ENCODE results near the gene PNMA3. TPM values are rescaled to one million over a fixed set of nuclear protein-coding genes. Genes with fewer than 3 reads are reported as not detected.

PNMA3 gene
- total and polyA plus RNA-seq, 9 donors = 0.39 to 4.3 (median 0.73) TPM; not detected in 1

DNA sequence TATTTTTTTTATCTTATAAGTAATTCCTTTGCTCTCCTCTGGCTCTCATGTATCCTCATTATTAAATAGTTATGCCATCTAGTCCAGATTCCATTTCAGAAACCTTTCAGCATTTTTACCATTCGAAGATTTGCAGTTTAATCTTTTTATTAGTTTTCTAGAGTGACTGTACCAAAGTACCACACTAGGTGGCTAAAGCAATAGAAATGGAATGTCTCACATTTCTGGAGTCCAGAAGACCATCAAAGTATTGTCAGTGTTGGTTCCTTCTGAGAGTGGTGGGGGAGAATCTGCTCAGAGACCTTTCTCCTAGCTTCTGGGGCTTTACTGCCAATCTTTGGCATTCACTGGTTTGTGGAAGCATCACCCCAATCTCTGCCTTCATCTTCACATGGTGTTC lies 3.7 kb upstream of the PNMA3 start:
- no peak for TF ChIP-seq POLR2A (IDR thresholded peaks at IDR 0.05)
- TF ChIP-seq EP300 (IDR thresholded peaks at IDR 0.05) = no peak
- TF ChIP-seq, protein P1, sequence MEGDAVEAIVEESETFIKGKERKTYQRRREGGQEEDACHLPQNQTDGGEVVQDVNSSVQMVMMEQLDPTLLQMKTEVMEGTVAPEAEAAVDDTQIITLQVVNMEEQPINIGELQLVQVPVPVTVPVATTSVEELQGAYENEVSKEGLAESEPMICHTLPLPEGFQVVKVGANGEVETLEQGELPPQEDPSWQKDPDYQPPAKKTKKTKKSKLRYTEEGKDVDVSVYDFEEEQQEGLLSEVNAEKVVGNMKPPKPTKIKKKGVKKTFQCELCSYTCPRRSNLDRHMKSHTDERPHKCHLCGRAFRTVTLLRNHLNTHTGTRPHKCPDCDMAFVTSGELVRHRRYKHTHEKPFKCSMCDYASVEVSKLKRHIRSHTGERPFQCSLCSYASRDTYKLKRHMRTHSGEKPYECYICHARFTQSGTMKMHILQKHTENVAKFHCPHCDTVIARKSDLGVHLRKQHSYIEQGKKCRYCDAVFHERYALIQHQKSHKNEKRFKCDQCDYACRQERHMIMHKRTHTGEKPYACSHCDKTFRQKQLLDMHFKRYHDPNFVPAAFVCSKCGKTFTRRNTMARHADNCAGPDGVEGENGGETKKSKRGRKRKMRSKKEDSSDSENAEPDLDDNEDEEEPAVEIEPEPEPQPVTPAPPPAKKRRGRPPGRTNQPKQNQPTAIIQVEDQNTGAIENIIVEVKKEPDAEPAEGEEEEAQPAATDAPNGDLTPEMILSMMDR (IDR thresholded peaks at IDR 0.05) = no peak
- Histone ChIP-seq H3K36me3 (no peaks in the 10 kb centered on the region), H3K27ac (no peak overlapping the region), H3K4me3 (no peak overlapping the region), H3K9me3 (no peaks in the 10 kb centered on the region), H3K4me1 (ENCODE audit: insufficient read depth) (no peaks in the 10 kb centered on the region), H3K27me3 (no peaks in the 10 kb centered on the region)
- intact Hi-C loops (cut with DNase I) = no loop called here
- DNase-seq = no peak
- 57 to 73% (median 64%) methylated on average over 1 of the region's 1 CpG for WGBS, 3 donors

DNA sequence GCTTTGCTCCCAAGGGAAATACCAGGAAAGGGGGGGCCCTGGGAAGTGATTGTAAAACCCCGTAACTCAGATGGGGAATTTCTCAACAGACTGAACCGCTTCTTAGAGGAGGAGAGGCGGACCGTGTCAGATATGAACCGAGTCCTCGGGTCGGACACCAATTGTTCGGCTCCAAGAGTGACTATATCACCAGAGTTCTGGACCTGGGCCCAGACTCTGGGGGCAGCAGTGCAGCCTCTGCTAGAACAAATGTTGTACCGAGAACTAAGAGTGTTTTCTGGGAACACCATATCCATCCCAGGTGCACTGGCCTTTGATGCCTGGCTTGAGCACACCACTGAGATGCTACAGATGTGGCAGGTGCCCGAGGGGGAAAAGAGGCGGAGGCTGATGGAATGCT lies 1.0 kb downstream of the PNMA3 start:
- DNase-seq = no peak
- Histone ChIP-seq H3K36me3 (no peaks in the 10 kb centered on the region), H3K27ac (no peak overlapping the region), H3K4me3 (no peak overlapping the region), H3K4me1 (ENCODE audit: insufficient read depth) (no peaks in the 10 kb centered on the region), H3K27me3 (no peaks in the 10 kb centered on the region), H3K9me3 (no peaks in the 10 kb centered on the region)
- whole genome bisulfite sequencing, 3 donors = 57 to 67% (median 59%) methylated on average over 11 of the region's 11 CpGs
- intact Hi-C loops (cut with DNase I) = no loop called here
- TF ChIP-seq, protein P1 (IDR thresholded peaks at IDR 0.05) = no peak

DNA sequence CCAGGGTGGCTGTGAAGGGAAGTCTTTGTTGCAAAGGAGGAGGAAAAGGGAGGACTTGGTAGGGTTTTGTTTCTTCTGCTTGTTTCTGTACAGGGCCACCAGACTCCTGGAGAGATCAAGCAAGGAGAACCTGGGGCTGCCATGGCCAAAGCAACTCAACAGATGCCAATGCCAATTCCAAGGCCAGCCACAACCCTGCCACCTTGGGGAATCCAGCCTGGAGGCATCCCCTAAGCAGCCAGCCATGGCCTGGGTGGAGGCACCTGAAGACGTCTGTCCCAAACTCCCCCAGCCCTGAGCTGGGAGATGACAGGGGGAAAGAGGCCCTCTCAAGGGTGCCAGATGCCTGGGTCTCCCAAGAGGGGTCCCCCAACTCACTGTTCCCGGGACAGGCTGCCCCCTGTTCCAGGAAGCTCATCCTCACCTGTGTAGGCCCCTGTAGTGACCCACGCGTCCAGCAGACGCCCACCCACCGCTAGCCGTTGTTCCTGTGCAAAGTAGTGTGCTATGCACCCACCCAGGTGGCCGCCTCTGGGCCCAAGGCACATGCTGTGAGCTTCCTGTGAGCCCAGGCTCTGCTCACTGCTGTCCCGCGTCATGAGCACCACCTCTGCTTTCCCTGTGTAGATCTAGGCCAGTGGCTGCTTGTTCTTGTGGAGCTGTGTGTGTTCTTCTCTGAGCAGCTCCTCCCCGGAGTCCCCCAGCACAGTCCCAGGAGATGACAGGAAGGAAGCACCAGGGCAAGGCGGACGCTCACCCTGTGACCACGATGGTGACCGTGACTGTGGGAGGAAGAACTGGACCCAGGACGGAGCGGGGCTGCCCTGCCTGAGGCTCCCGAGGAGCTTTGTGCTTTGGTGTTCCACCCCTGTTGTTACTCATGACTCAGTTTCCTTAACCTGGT lies 3.2 kb downstream of the PNMA3 start:
- H3K4me1 ChIP-seq (ENCODE audit: insufficient read depth) = no peaks in the 10 kb centered on the region
- 83 to 93% (median 89%) methylated on average over 18 of the region's 18 CpGs for WGBS, 3 donors
- intact Hi-C loops (cut with DNase I) = loop anchor here in 1 of 4 donors (5.0 kb wide), 1 partner anchor 258 kb away; no protein-coding TSS in a partner anchor
- TF ChIP-seq POLR2A (IDR thresholded peaks at IDR 0.05) (no peak), EP300 (IDR thresholded peaks at IDR 0.05) (no peak)
- TF ChIP-seq, protein P1 (IDR thresholded peaks at IDR 0.05) = no peak
- H3K4me3 ChIP-seq = no peak overlapping the region
- no peak overlapping the region for H3K27ac ChIP-seq
- no peaks in the 10 kb centered on the region for H3K36me3 ChIP-seq
- no peaks in the 10 kb centered on the region for H3K27me3 ChIP-seq
- H3K9me3 ChIP-seq = no peaks in the 10 kb centered on the region
- DNase-seq = no peak

DNA sequence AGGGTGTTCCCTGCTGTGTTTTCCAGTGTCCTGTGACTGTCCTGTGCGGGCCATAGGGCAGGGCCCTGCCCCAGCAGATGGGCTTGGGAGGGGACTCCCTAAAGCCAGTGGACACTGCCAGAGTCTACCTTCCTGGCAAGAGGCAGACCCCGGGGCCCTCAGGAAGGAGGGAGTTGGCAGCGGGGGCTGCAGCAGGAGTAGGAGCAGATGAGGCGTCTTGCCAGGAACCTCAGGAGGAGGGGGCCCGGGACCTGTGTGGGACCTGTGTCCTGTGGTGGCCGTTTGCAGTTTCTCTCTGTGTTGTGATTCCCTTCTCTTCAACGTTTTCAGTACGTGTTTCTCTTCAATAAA lies 3.8 kb downstream of the PNMA3 start:
- TF ChIP-seq EP300 (IDR thresholded peaks at IDR 0.05) (no peak), POLR2A (IDR thresholded peaks at IDR 0.05) (no peak)
- TF ChIP-seq, protein P1 (IDR thresholded peaks at IDR 0.05) = no peak
- Histone ChIP-seq H3K9me3 (no peaks in the 10 kb centered on the region), H3K27me3 (no peaks in the 10 kb centered on the region), H3K36me3 (no peaks in the 10 kb centered on the region), H3K4me3 (no peak overlapping the region), H3K27ac (no peak overlapping the region), H3K4me1 (ENCODE audit: insufficient read depth) (no peaks in the 10 kb centered on the region)
- intact Hi-C loops (cut with DNase I) = loop anchor here in 1 of 4 donors (5.0 kb wide), 1 partner anchor 257 kb away; no protein-coding TSS in a partner anchor
- 72 to 80% (median 73%) methylated on average over 8 of the region's 8 CpGs for WGBS, 3 donors
- no peak for DNase-seq

All from ovary (tissue), 9 donors.